Measurements from ENCODE around the gene PARVG.

DNA sequence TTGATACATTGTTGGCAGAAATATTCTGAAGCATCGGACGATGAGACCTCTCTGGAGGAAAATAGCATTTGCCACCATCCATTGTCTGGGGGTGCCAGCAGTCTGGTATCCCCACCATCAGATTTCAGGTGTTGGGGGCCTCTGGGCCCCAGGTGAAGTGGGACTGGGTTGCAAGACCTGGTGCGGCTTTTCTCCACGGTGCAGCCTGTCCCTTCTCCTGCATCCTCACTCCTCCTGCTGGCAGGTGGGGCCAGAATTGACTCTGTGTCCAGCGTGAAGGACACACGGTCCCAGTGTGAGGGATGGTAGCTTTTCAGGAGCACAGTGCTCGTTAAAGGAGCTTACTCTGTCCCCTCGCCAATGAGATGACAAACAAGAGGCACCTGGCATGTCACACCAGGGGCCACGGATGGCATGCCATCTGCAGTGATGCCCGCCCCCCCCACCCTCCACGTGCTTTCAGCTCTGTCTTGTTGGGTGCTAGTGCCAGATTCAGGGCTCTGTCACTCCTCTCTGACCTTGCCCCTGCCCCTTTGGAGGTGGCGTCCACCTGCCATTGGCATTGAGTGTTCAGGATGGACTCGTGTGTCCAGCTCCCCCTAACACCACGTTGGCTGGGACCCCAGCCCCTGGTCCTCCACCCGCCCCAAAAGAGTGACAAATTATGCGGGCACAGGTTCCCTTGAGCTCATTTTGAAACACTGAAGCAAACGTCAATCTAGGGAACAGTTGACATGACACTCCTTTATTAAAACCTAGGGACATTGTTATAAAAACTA lies 62.4 kb downstream of the PARVG start:
- TF ChIP-seq EZH2 (IDR thresholded peaks at IDR 0.05; ENCODE audit: insufficient read depth, poor library complexity, severe bottlenecking) (no peak), EZH2phosphoT487 (IDR thresholded peaks at IDR 0.05; ENCODE audit: insufficient read depth, low read depth) (no peak)

Measured in GM23248 (cell line).